IMR-90 (cell line): ENCODE data around the gene SRMS. TPM values are rescaled to one million over a fixed set of nuclear protein-coding genes. Genes with fewer than 3 reads are reported as not detected.

Experiments used
- ATAC-seq: fragments of 200-7000 bp; cut with Tn5 transposase; 2 replicates; pipeline ENCODE4 v1.9.1; 2020; ENCODE audit warnings: low read depth, mild to moderate bottlenecking, moderate library complexity
- BruUV-seq: library from RNA; stranded (reverse); fragments of 400-500 nt; replicated peaks from 2 replicates; lab custom pipeline; 2021; lab: Mats Ljungman, UMichigan
- CTCF ChIA-PET: fragments of 300-600 bp; formaldehyde crosslinking; extraction: SDS; loops from one replicate; lab custom pipeline; 2021; ENCODE audit warnings: antibody characterized with exemption; lab: Yijun Ruan, JAX
- POLR2A ChIA-PET: fragments of 300-600 bp; sonication (Branson Sonifier 250); formaldehyde crosslinking; loops from one replicate; lab custom pipeline; 2022; ENCODE audit warnings: antibody characterized with exemption; ENCODE audit not compliant: unreplicated experiment; lab: Charles Lee
- DNase-seq: peaks from one replicate; pipeline ENCODE4 v3.0.0; 2013
- H2AFZ ChIP-seq: replicated peaks from 2 replicates; pipeline ENCODE3; 2013; ENCODE audit warnings: low read length, mild to moderate bottlenecking; ENCODE audit not compliant: poor library complexity
- H2AK5ac ChIP-seq: 2 replicates; pipeline ENCODE4 v1.6.1; 2013; ENCODE audit warnings: low read depth, low read length, inconsistent platforms
- H2AK9ac ChIP-seq: replicated peaks from 2 replicates; pipeline ENCODE3; 2013; ENCODE audit warnings: mild to moderate bottlenecking, low read depth, low read length, moderate library complexity; ENCODE audit not compliant: poor library complexity
- H2BK120ac ChIP-seq: 2 replicates; pipeline ENCODE4 v1.6.1; 2013; ENCODE audit warnings: low read depth, low read length, inconsistent platforms
- H2BK15ac ChIP-seq: 3 replicates; pipeline ENCODE4 v1.6.1; 2013; ENCODE audit warnings: low read depth, low read length, inconsistent platforms
- H2BK20ac ChIP-seq: 2 replicates; pipeline ENCODE4 v1.6.1; 2013; ENCODE audit warnings: low read depth, mild to moderate bottlenecking, inconsistent platforms, low read length, moderate library complexity
- H2BK5ac ChIP-seq: 2 replicates; pipeline ENCODE4 v1.6.1; 2013; ENCODE audit warnings: mild to moderate bottlenecking, low read depth, low read length, inconsistent platforms; ENCODE audit not compliant: poor library complexity, severe bottlenecking
- H3K14ac ChIP-seq: replicated peaks from 2 replicates; pipeline ENCODE4 v1.6.1; 2013; ENCODE audit warnings: low read depth, low read length, inconsistent platforms
- H3K18ac ChIP-seq: 2 replicates; pipeline ENCODE4 v1.6.1; 2013; ENCODE audit warnings: low read depth, low read length, control low read depth
- H3K23ac ChIP-seq: 2 replicates; pipeline ENCODE4 v1.6.1; 2013; ENCODE audit warnings: low read depth, low read length, inconsistent platforms
- H3K27ac ChIP-seq: 2 replicates; pipeline ENCODE4 v1.5.1; 2013; ENCODE audit warnings: mild to moderate bottlenecking, control low read depth, low read length; ENCODE audit not compliant: insufficient read depth
- H3K27me3 ChIP-seq: 2 replicates; pipeline ENCODE4 v1.6.1; 2013; ENCODE audit warnings: low read length; ENCODE audit not compliant: control insufficient read depth, insufficient read depth
- H3K36me3 ChIP-seq: 2 replicates; pipeline ENCODE4 v1.6.1; 2013; ENCODE audit warnings: low read length, mixed read lengths; ENCODE audit not compliant: control insufficient read depth, insufficient read depth
- H3K4ac ChIP-seq: 2 replicates; pipeline ENCODE4 v1.6.1; 2013; ENCODE audit warnings: low read depth, low read length, inconsistent platforms
- H3K4me1 ChIP-seq: 2 replicates; pipeline ENCODE4 v1.6.1; 2013; ENCODE audit warnings: low read length, mixed read lengths; ENCODE audit not compliant: control insufficient read depth, insufficient read depth
- H3K4me2 ChIP-seq: 2 replicates; pipeline ENCODE4 v1.6.1; 2013; ENCODE audit warnings: low read depth, mild to moderate bottlenecking, control low read depth, low read length, moderate library complexity
- H3K4me3 ChIP-seq: 2 replicates; pipeline ENCODE4 v1.5.1; 2013; ENCODE audit warnings: low read depth, mild to moderate bottlenecking, control low read depth, low read length, moderate library complexity; ENCODE audit not compliant: insufficient read depth
- H3K56ac ChIP-seq: 2 replicates; pipeline ENCODE4 v1.6.1; 2013; ENCODE audit warnings: low read length, inconsistent platforms; ENCODE audit not compliant: insufficient read depth; ENCODE audit errors: extremely low read depth
- H3K79me1 ChIP-seq, 2 experiments: 2 replicates each; pipeline ENCODE4 v1.6.1; 2013; ENCODE audit warnings: low read length in 2 of 2, inconsistent platforms in 1 of 2, low read depth in 1 of 2
- H3K9ac ChIP-seq: 2 replicates; pipeline ENCODE4 v1.6.1; 2013; ENCODE audit warnings: low read depth, low read length, control low read depth
- H3K9me1 ChIP-seq: 2 replicates; pipeline ENCODE4 v1.6.1; 2013; ENCODE audit warnings: low read length, inconsistent platforms; ENCODE audit not compliant: insufficient read depth
- H3K9me3 ChIP-seq: 2 replicates; pipeline ENCODE4 v1.6.1; 2013; ENCODE audit warnings: low read length; ENCODE audit not compliant: control insufficient read depth, insufficient read depth
- H4K20me1 ChIP-seq: 2 replicates; pipeline ENCODE4 v1.6.1; 2013; ENCODE audit warnings: low read length, inconsistent platforms; ENCODE audit not compliant: insufficient read depth
- H4K5ac ChIP-seq: 2 replicates; pipeline ENCODE4 v1.6.1; 2013; ENCODE audit warnings: mild to moderate bottlenecking, low read depth, low read length, control low read depth
- H4K8ac ChIP-seq, 2 experiments: 2 replicates each; pipeline ENCODE4 v1.6.1; 2013; ENCODE audit warnings: low read depth in 2 of 2, low read length in 2 of 2, control low read depth in 1 of 2, inconsistent platforms in 1 of 2
- H4K91ac ChIP-seq: 2 replicates; pipeline ENCODE4 v1.6.1; 2013; ENCODE audit warnings: low read depth, low read length, inconsistent platforms; ENCODE audit not compliant: insufficient read depth
- BHLHE40 ChIP-seq: fragments of 150-350 bp; IDR thresholded peaks from 2 replicates; pipeline ENCODE4 v1.6.1; 2016; ENCODE audit warnings: mild to moderate bottlenecking, low read depth, low read length
- MAFK ChIP-seq: IDR thresholded peaks from 2 replicates; pipeline ENCODE4 v1.6.1; 2012; ENCODE audit warnings: low read depth, low read length, improper control_type of control experiment
- RCOR1 ChIP-seq: IDR thresholded peaks from 2 replicates; pipeline ENCODE4 v1.6.1; 2012; ENCODE audit warnings: mild to moderate bottlenecking, low read length, improper control_type of control experiment; ENCODE audit not compliant: insufficient replicate concordance
- RFX5 ChIP-seq: IDR thresholded peaks from 2 replicates; pipeline ENCODE4 v1.8.0; 2012; ENCODE audit warnings: low read depth, mild to moderate bottlenecking, low read length, moderate library complexity
- SMC3 ChIP-seq: fragments of 150-350 bp; IDR thresholded peaks from 2 replicates; pipeline ENCODE4 v1.6.1; 2016; ENCODE audit warnings: low read depth, mild to moderate bottlenecking, antibody characterized with exemption, low read length, moderate library complexity
- USF2 ChIP-seq: fragments of 150-350 bp; IDR thresholded peaks from 2 replicates; pipeline ENCODE4 v1.6.1; 2017; ENCODE audit warnings: mild to moderate bottlenecking, antibody characterized with exemption, low read length, low read depth
- WGBS, 2 experiments: methylation state at CpG; one replicate each; pipeline versions ENCODE4 v1.1.5 to v1.1.7; 2013; ENCODE audit warnings: missing lambda C conversion rate in 2 of 2; ENCODE audit not compliant: insufficient read length in 1 of 2; ENCODE audit errors: extremely low coverage in 2 of 2; 5-methylcytosine and 5-hydroxymethylcytosine counted together
- dilution Hi-C: fragments of 300-500 bp; cut with HindIII; formaldehyde crosslinking; loops from one replicate; pipeline ENCODE4 v1.14.3; 2018; ENCODE audit warnings: low sequenced_read_pairs; ENCODE audit not compliant: unreplicated experiment
- in situ Hi-C: fragments of 300-500 bp; cut with MboI; formaldehyde crosslinking; loops from 3 replicates; pipeline ENCODE4 v1.14.3; 2019; ENCODE audit warnings: low sequenced_read_pairs, inconsistent platforms, mixed read lengths
- intact Hi-C: fragments of 100-400 bp; cut with micrococcal nuclease; formaldehyde crosslinking; loops from 2 replicates; pipeline ENCODE4 v1.10.0; 2022
- polyA plus RNA-seq, 3 experiments: library from polyadenylated mRNA; depleted of rRNA; stranded (reverse); fragments of >200 nt; gene quantifications; 2 replicates each; pipeline ENCODE4 v1.2.3, GENCODE V29; 2012; ENCODE audit warnings: low replicate concordance in 1 of 3
- total RNA-seq: library from RNA; depleted of rRNA; stranded (reverse); fragments of >200 nt; gene quantifications from 2 replicates; pipeline ENCODE4 v1.2.3, GENCODE V29; 2012
- TF ChIP-seq, protein P1 (sequence below): conservative IDR thresholded peaks from 2 replicates; pipeline ENCODE4 v1.5.1; 2012; ENCODE audit warnings: mild to moderate bottlenecking, low read depth, low read length, improper control_type of control experiment

The SRMS gene
- total and polyA plus RNA-seq, 2 of the 4 experiments (the other 2 are of a cell fraction): not detected

GRCh38 chr20:63504642-63505041 is 42.9 kb downstream of the SRMS start:
- Histone ChIP-seq H4K5ac (no peak overlapping the region), H2BK120ac (no peak overlapping the region), H4K91ac (no peak overlapping the region), H3K4me1 (0 out of 2 replicates have a peak, but pooled peaks cover 1% of the 10 kb centered on the region), H3K14ac (no peak overlapping the region), H2BK5ac (no peak overlapping the region), H3K18ac (no peak overlapping the region), H3K9ac (no peak overlapping the region), H4K8ac (no peak overlapping the region), H3K9me3 (peaks cover 29% of the 10 kb centered on the region), H3K4me3 (no peak overlapping the region), H2BK20ac (no peak overlapping the region), H3K27ac (no peak overlapping the region), H3K4ac (no peak overlapping the region), H3K4me2 (no peak overlapping the region), H3K27me3 (peaks cover 49% of the 10 kb centered on the region), H3K23ac (no peak overlapping the region), H3K56ac (no peak overlapping the region), H2AK5ac (no peak overlapping the region), H2BK15ac (no peak overlapping the region), H2AFZ (no peak overlapping the region), H3K36me3 (no peaks in the 10 kb centered on the region), H2AK9ac (no peak overlapping the region), H4K20me1 (no peaks in the 10 kb centered on the region), H3K9me1 (no peaks in the 10 kb centered on the region), H3K79me1 (no peaks in the 10 kb centered on the region)
- ChIA-PET POLR2A (no interaction called here), CTCF (no interaction called here)
- no peak for ATAC-seq
- dilution Hi-C loops (no loop called here), intact Hi-C loops (no loop called here), in situ Hi-C loops (no loop called here)
- TF ChIP-seq BHLHE40 (no peak), SMC3 (no peak), RFX5 (no peak), USF2 (no peak), MAFK (no peak), RCOR1 (no peak)
- TF ChIP-seq, protein P1, sequence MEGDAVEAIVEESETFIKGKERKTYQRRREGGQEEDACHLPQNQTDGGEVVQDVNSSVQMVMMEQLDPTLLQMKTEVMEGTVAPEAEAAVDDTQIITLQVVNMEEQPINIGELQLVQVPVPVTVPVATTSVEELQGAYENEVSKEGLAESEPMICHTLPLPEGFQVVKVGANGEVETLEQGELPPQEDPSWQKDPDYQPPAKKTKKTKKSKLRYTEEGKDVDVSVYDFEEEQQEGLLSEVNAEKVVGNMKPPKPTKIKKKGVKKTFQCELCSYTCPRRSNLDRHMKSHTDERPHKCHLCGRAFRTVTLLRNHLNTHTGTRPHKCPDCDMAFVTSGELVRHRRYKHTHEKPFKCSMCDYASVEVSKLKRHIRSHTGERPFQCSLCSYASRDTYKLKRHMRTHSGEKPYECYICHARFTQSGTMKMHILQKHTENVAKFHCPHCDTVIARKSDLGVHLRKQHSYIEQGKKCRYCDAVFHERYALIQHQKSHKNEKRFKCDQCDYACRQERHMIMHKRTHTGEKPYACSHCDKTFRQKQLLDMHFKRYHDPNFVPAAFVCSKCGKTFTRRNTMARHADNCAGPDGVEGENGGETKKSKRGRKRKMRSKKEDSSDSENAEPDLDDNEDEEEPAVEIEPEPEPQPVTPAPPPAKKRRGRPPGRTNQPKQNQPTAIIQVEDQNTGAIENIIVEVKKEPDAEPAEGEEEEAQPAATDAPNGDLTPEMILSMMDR: no peak
- WGBS, 2 experiments: 100% methylated on average over 1 of the region's 9 CpGs; no CpG with 5 or more reads in 1 of the 2 experiments
- BruUV-seq: no TSS peak
- DNase-seq: no peak
